Stimulated activated CD8-positive, alpha-beta memory T cell treated with anti-CD3 and anti-CD28 coated beads, Interleukin-15, amount 100 ng/mL, for 1 hour (primary cell): ENCODE results near the gene MOV10L1.
"Not testable (repeated sequence)": the region's sequence is repeated elsewhere in the genome, so short reads cannot be mapped to it uniquely, and the experiment has no call there.

ENCODE experiments used
- DNase-seq: peaks from one replicate; pipeline ENCODE4 v3.0.0-alpha.2; 2020; ENCODE audit warnings: low read depth

The MOV10L1 gene

DNA sequence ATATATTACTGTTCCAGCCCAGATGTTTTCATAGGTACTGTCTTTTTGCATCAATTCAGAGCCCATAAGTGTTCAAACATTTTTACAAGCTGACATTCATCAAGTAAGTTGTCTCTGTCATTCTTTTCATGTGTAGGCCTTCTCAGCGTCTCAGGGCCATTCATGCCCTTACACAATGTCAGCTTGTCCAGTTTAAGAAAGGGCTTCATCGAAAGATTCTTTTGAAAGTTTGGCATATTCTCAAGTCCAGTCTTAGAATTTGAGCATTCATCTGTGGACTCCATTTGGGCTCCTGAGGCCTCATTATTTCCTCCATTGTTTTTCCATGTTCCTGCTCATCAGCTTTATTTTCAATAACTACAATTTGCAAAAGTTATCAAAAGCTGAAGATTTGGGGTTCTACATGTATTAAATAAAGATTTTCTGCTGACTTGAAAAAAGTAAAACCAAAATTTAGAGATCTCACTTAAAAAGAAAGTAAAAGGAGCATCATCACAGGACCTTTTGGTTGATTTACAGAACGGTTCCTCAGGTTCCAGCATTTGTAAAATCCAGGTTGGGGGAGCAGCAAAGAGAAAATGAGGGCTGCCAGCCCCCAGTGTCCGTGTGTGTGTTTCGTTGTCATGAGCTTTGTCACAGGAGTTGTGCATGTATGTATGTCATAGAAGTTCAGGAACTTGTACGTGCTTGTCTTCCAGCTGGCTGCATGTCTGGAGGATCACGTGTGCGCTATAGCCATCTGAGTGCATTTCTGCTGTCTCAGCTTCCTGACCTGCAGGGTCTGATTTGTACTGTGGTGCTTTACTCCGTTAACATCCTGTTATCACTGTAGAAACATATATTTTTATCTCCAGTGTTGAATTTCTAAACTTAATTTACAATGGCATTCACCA, 15.6 kb downstream of the MOV10L1 start:
- no peak for DNase-seq

DNA sequence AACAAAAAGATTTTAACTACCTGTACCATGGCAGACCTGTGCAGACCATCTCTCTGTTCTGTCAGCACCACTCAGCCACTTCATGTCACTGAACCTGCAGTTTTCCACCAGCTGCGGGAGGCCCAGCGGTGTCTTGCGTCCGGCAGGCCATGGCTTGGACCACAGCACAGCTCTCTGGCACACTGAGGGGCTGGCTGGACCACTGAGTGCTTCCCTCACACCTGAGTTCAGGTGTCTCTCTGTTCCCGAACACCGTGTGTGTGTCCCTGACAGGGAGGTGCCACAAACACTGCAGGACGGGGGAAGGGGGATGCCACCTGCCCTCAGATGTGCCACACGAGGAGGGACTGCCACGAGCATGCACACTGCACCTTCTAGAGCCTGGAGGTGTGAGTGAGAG, 17.7 kb downstream of the MOV10L1 start:
- DNase-seq, result no peak

DNA sequence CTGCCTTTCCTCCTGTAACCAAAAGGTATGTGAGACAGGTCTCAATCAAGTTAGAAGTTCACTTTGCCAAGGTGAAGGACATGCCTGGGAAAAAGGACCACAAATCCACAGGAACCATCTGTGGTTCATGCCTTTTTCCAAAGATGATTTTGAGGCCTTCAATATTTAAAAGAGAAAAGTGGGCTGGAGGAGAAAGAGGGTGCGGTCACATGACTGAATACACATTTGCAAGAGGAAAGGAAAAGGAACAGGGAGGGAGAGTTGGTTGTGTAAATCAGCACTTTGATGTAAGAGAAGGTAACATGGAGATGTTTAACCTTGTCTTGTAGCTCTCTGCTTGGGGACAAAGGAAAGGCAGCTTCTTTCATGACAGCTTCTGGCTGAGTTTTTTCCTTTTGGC, 21.2 kb downstream of the MOV10L1 start:
- DNase-seq, result no peak

DNA sequence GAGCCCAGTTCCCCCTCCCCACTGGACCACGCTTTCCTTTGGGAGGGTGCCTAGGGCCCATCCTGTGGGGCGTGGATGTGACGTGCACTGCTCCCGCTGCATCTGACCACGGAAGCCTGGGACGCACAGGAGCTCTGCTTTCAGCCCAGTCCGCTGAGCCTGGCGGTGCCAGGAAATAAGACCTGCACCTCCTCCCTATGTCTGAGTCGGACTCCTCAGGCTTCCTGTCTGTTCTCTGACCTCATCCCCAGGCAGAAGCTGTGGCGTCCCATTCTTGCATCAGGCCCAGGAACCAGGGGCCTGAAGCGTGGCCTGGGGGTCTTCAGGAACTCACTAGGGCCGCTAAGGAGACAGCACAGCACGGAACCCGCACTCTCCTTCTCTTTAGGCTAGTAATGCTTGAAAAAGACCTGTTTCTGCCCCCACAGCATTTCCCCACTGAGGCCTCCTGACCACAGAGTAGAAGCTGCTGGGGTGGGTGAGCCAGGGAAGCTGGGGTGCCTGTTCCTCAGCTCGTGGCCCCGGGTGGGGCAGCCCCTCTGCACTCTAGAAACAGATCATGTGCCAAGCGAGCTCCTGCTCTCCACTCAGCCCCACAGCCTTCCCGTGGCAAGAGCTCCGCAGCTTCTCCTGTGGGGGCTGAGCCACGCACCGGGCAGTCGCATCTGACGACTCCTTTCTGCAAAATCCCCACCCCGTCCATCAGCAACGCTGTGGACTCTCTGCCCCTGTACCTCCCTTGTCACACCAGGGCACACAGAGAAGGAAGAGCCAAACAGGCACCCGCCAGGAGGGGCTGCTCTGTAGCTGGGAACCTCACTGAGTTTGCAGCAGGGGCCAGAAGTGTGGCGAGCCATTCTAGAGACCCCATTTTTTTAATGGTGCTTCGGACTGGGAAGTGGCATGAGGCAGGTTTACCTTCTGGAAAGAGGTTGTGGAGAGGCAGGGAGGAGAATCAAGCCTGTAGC, 22.6 kb downstream of the MOV10L1 start:
- DNase-seq, result no peak

DNA sequence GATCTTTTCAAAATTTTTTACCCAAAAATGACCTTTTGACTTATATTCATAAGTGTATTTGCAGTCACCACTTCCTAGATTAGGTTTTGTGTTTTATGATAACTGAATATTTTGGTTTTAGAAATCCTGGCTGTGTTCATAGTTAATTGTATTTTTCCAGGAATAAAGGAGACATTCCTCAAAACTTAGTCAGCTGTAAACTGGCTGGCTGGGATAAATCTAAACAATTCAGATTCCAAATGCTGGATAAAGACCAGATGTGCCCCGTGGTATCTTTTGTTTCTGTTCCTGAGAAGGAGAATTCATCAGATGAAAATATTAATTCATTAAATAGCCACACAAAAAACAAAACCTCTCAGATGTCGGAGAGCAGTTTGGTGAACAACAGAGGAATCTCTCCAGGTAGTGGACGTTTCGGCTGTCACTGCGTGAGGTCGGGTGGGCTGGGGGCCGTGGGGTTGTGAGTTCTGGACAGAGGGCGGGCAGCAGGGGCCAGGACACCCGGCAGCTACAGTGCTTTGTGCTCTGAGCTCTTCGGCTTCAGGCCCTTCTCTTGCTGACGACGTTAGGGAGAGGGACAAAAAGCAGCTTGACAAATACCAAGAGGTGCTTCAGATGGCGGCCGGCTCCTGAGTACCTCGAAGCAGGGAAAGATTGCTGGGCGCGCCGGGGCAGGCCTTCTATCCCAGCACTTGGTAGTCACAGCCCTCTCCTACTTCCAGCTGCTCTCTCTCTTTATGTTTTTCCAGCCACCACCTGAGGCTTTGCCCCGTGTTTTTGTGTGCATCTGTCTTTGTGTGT, 24.6 kb downstream of the MOV10L1 start:
- DNase-seq, result no peak

DNA sequence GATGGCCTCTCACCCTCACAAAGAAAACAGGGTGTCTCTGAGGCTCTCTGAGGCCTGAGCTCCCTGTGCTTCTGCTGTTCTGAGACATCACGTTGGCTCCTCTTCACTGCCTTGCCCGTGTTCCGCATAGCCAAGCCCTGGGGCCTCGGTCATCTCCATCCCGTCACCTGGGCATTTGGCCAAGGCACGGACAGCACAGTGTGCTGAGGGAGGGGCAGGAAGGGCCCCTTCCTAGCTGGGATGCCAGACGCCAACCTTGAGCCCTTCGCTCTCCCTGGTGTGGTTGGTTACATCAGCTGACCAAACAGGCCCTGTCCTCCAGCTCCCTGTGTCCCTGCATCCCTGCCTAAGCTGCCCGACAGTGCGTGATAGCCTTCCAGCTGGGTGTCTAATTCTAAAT, 25.9 kb downstream of the MOV10L1 start:
- no peak for DNase-seq

DNA sequence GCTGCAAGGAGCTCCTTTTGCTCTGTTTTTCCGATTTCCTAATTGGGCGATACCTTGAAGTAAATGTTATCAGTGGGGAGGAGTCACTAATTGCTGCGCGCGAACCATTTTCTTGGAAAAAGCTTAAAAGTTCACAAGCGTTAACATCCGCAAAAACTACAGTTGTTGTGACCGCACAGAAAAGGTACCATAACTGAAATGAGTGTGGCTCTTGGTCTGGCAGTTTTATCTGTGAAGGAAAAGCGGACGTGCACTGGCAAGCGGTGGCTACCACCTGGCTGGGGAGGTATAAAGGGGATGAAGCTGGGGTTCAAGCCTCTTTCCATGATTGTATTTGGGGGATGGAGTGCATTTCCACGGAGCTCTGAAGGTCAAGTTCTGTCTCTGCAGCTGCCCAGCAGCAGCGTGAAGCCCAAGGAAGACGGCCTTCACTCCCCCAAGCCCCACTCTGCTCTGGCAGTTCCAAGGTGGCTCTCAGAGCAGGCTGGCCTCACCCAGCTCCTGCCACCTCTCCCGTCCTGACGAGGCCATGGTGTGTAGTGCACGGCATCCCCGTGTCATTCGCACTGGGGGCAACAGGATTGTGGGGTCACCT, 27.5 kb downstream of the MOV10L1 start:
- no peak for DNase-seq

DNA sequence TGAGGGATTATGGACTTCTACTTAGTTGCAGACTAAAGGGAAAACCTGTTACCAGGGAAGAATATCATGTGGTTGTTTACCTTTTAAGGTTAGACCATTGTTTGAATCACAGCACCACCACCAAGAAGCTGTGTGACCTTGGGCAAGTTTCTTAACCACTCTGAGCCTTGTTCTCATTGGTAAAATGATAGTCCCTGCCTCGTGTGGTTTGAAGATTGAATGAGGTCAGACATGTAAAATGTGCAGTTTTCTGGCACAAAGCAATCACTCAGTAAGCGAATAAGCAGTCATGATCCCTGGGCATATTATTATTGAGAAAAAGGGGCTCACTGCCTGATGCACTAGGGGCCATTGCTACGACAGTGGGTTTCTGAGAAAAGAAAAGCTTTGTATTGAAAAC, 28.3 kb downstream of the MOV10L1 start:
- no peak for DNase-seq

DNA sequence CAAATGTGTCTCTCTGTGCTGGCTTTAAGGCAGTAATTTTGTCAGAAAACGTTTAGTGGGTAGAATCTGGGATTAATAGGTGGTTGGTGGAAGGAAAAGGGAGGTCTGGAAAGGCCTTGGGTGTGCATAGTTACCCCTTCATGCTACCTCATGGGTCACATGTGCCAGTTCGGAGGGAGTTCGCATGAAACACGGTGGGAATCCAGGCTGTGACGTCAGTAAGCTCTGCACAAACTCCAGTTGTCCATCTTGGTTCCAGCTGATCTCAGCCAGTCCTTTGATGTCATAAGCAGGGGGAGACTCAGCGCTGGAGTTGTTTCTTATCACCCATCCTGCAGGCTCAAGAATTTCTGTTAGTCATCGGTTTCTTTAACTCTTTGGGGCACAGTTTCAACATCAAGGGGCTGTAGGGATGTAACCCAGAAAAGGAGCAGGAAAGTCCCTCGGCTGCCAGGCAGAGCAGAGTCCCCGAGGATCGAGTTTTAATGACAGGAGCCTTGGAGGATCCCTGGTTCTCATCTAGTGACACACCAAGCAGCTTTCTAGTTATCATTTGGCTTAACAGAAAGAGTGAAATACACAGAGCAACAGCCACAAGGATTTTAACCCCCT, 28.9 kb downstream of the MOV10L1 start:
- DNase-seq, result no peak

DNA sequence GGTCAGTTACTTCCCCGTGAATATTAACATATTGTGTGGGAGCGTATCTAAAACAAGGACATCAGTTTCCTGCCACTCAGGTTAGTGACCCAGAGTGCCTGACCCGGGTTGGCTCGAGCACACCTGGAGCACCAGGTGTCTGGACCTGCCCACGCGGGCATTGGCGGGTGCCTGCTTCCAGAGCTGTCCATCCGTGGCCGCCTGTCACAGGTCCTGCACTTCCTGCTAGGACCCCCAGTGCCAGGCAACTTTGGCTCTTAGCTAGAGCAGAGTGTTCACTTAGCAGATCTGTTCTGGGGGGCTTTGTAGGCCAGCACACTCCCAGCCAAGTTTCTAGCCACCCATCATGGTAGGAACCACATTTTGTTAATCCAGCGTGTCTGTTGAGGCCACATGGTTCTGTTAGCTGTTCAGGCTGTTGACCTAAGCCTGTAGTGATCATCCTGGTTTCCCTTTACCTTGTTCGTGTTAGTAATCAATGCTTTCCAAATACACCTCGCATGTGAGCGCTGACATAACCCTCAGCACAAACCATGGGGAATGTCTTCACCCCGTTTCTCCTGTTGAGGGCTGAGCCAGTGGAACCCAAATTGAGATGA, 29.5 kb downstream of the MOV10L1 start:
- DNase-seq, result no peak

DNA sequence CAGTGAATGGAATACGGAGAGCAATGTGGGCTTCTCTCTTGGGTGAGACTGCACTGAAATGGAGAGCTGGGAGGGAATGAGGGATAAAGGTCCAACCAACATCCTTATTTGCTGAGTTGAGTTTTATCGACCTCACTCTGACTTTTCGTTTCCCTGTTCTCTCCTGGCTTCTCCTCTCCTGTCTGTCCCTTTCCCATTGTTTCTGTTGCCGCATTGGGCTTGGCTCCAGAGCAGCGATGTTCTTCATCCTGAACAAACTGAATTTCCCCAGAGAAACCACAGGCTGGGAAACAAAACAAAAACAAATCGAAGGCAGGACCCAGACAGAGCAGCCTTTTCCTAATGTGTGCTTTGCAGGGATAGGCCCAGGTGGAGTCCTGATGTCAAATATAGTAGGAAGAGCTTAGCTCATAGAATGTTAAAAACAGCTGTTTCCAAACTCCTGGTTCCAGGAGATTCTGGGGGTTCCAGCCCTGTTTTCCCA, 30.0 kb downstream of the MOV10L1 start:
- DNase-seq, result no peak

DNA sequence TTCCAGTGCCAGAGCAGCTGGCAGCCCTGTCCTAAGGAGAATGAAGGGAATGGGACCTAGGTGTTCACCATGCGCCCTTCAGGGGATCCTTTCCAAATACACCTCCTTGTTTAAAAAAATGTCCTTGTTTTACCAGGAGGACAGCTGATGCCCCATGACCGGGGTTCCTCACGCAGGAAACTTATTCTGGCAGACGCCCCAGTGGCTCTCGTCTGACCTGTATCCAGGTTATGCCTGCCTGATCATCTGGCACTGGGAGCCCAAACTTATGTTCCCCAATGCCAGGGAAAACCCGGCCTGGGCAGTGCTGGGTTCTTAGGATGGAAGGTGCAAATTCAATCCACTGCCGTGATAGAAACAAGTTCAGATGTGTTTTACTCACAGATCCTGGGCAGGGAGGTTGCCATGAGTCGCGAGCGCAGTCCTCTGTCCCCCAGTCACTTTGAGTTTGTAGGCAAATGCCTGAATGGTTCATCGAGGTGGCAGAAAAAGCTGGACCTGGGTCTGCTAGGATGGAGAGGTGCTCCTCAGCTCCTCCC, 31.5 kb downstream of the MOV10L1 start:
- no peak for DNase-seq

DNA sequence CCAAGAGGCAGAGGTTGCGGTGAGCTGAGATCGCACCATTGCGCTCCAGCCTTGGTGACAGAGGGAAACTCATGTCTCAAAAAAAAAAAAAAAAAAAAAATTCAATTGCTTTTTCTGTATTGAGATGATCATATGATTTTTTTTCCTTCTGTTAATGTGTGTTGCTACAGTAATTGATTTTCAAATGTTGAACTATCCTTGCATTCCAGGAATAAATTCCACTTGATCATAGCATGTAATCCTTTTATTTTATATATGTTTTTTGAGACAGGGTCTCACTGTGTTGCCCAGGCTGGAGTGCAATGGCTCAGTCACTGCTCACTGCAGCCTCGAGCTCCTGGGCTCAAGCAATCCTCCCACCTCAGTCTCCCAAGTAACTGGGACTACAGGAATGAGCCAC, 33.3 kb downstream of the MOV10L1 start:
- no peak for DNase-seq

DNA sequence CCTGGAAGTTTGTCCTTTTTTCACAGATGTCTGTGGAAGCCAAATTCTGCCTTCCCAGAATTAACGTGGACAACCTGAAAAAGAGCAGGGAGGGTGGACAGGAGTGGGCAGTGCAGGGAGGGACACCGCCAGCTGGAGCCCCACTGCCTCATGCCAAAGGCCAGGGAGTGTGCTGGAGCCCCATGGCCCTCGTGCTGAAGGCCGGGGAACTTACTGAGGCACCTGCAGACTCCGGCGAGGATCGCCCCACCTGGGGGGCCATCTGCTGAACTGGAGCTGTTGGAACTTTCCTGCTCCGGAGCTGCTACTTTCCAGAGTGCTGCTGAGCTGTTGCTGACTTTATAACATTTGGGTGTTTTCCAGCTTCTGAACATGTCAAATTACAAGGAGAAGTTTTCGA, 35.2 kb downstream of the MOV10L1 start:
- no peak for DNase-seq

DNA sequence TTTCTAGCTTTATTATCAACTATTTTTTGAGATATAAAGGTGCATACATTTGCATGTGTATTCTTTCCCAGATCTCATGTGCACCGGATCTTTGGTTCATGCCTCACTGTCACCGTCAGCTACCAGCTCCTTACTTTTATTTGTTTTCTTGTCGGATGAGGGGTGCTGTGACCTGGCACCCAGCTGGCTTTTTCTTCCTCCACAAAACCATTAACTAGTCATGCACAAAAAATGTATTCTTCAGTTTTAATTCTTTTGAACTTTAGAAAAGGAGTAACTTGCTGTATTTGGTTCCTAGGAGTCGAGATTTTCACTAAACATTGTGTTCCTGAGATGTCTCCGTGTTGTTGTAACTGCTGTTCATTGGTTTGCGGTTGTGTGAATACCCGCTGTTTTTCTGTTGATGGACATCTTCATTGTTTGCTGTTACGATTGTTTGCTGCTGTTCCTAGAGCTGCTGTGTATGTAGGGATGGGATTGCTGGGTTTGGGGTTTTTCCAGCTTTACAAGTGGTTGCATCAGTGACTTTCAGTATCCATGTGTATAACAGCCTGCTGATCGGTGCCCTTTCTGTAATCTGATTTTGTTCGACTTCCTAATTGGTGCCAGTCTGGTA, 39.4 kb downstream of the MOV10L1 start:
- no peak for DNase-seq

DNA sequence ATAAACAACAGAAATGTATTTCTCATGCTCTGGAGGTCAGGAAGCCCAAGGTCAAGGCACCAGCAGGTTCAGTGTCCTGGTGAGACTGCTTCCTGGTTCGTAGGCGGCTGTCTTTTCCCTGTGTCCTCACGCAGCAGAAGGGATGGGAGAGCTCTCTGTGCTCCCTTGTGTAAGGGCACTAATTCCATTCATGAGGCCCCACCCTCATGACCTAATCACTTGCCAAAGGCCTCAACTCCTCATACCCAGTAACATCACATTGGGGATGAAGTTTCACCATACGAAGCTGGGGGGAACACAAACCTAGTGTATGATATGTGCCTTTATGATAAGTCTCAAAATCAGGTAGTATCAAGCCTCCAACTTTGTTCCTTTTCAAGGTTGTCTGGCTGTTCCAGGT, 42.1 kb downstream of the MOV10L1 start:
- no peak for DNase-seq

DNA sequence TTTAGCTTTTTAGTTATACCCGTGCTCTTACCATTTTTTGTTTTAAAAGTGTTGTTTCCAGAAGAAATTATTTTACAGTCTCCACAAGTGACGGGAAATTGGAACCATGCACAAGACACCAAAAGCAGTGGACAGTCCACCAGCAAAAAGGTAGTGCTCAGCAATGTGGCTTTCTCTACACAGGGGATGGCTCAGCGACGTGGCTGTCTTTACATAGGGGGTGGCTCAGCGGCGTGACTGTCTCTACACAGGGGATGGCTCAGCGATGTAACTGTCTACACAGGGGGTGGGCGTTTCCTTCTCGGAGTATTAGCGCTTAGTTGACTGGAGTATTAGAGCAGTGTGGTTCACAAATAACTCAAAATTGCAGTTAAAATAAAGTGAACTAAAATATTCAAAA, 44.7 kb downstream of the MOV10L1 start:
- no peak for DNase-seq

DNA sequence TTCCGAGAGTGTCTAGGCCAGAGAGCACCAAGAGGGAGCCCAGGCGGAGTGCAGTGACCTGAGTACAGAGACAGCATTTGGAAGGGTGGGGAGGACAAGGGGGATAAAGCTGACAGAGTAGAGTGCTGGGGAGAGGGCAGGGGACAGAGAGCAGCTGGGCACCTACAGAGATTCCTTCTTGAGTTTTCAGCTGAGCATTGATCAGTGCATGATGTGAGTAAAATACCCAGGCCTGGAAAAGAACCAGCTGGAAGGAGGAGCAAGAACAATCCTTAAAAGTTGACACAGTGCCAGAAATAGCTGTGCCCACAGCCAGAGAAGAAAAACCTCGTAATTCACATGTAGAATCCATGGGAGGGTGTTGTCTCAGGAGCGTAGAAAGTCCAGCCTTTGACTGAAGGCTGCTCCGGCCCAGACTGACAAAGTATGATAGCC, 46.8 kb downstream of the MOV10L1 start:
- DNase-seq, result no peak

DNA sequence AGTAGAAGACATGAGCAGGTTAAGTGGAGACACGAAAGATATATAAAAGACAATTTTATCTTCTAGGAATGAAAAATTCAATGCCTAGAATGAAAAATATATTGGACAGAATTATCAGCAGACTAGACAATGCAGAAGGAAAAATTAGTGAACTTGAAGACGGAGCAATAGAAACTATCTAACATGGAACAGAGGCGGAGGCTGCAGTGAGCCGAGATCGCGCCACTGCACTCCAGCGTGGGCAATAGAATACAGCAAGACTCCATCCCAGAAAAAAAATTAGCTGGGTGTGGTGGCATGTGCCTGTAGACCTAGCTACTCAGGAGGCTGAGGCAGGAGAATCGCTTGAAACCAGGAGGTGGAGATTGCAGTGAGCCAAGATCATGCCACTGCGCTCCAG, 47.5 kb downstream of the MOV10L1 start:
- not testable (repeated sequence) for DNase-seq

DNA sequence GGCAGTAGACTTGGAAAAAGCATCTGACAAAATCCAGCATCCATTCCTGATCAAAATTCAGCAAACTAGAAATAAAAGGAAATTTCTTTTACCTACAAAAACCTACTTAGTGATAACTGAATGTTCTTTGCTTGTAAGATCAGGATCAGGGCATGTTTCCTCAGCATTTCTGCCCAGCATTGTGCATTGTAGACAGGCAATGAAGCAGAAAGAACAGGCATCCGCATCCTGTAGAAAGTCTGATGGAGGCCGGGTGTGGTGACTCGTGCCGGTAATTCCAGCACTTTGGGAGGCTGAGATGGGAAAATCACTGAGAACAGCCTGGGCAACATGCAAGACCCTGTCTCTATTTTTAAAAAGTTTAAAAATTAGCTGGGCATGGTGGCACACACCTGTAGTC, 48.2 kb downstream of the MOV10L1 start:
- DNase-seq, result no peak
